Measurements from ENCODE around the gene KCNF1. TPM values are rescaled to one million over a fixed set of nuclear protein-coding genes. Genes with fewer than 3 reads are reported as not detected.
"Not testable (repeated sequence)": the region's sequence is repeated elsewhere in the genome, so short reads cannot be mapped to it uniquely, and the experiment has no call there.

The KCNF1 gene
- total RNA-seq, 1 donor from 2014 or later, result 0.20 TPM

DNA sequence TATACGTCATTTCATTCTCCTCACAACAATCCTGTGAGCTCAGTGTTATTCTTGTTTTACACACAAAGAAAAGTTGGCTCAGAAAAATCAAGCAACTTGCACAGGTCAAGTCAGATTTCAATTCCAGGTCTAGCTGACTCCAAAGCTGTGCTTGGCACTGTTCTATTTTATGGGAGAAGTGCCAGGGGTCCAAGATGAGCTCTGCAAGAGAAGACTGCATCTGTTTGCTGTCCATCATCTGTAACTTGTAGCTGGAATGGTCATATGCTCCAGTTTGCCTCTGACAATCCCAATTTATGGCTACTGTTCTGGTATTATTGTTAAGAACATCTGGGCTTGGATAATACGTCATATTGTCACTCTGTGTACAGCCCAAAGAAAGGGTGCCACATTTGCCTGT is 28.9 kb downstream of the KCNF1 start:
- no peak for DNase-seq (ENCODE audit: low read depth, low spot score)

DNA sequence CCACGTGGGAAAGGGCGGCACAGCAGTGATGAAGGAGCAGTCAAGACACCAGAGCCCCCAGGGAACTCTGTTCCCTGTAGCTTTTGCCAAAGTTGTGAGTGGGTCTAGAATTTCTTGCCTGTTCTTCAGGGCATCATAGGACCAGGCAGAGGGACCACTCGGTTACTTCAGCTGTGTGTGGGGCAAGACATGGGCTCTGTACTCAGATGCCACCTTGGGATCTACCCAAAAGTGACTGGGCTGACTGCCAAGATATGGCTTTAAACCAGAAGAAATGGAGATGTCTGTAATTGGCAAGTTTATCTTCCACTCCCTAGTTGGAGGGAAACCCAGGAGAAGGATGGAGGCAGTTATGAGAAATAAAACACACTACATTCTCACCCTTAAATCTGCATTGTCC is 29.6 kb downstream of the KCNF1 start:
- DNase-seq (ENCODE audit: low read depth, low spot score), result no peak

DNA sequence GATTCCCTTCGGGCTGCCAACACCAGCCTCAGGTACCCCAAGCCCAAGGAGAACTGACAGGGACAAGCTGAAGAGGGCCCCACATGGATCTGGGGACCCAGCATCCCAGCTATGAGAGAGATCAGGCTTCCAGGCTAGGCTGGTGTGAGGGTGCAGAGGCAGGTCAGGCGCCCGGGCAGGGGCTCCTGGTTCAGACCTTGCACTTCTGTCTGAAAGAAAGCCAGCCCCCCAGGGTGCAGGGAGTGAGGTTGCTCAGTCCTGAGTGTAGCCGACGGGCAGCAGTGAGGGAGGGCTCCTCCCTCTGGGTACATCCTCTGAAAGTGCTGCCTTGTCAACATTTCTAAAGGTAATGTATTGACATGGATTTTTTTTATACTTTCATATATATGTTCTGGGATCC is 33.1 kb downstream of the KCNF1 start:
- no peak for DNase-seq (ENCODE audit: low read depth, low spot score)

DNA sequence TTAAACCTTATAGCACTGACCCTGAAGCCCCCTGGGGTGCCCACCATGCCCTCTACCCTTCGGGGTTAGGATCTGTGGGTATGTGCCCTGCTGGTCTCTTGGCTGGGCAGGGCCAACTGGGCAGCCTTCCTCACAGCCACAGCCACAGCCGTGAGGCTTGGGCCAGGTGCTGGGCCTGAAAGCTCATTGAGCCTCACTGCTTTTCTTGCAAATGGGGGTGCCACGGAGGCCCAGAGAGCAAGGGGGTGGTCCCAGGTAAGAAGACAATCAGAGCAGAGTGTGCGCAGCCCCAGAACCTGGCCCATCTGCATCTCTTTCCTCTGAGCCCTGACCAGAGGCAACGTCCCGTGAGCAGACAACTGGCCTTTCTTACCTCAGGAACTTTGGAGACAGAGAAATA is 34.7 kb downstream of the KCNF1 start:
- no peak for DNase-seq (ENCODE audit: low read depth, low spot score)

DNA sequence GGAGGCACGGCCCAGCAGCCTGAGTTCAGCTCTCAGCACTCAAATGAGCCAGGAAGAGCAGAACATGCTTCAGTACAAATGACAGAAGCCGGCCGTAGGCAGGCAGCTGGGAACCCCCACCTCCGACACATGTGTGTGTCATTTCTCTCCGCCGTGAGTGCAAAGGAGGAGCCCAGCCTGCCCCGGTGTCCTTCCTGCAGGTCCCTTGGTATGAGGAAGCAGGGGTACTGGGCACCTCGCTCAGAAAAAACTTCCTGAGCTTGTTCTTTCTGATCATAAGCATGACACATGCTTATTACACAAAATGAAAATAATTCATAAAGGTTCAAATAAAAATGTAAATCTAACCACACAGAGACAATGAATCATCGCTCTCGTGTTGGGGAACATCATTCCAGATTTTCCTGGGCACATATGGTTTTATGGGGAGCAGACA is 35.3 kb downstream of the KCNF1 start:
- DNase-seq (ENCODE audit: low read depth, low spot score), result no peak

DNA sequence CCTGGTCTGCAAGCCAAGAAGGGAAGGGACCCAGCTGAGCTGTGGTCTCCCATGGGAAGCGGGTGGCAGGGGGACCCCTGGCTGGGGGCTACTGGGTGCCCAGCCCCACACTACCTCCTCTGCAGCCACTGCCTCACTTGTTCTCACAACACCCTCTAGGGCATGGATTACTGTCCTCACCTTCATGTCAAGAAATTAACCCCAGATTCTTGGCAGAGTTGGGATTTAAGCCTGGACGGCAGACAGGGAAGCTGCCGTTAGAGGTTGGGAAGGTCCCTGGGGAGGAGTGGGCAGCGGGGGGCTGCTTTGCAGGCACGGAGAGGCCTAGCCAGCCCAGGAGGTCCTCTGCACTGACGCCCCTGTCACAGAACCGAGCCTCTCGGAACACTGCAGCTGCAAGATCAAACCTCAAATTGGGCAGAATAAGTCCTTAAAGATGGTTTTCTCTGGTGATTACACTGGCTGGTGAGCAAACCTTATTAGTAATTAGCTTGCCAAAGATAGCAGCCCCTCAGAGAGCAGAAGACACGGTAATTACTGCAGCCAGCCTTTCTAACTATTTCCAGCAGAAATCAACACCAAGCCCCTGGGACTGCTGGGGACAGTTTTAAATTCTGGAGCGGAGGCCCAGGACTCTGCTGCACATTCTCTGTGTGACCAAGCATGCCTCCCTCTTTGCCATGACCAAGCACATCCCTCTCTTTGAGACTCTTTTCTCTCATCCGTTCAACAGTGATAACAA is 35.9 kb downstream of the KCNF1 start:
- DNase-seq (ENCODE audit: low read depth, low spot score), result no peak

DNA sequence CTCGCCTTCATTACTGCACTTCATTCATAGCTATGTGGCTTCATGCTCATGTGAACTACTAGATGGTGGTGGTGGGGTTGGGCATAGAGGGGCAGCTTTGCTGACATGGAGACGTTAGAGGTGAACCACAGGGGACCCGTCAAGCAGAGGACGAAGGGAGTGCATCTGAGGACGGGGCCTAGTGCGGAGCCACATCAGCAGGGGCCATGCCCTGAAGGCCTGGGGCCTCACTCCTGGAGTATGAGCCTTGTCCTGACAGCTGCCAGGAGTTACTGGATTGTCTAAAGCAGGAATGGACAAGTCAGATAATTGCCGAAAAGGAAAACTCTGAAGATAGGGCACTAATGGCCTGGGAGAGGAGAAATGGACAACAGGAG is 36.4 kb downstream of the KCNF1 start:
- no peak for DNase-seq (ENCODE audit: low read depth, low spot score)

DNA sequence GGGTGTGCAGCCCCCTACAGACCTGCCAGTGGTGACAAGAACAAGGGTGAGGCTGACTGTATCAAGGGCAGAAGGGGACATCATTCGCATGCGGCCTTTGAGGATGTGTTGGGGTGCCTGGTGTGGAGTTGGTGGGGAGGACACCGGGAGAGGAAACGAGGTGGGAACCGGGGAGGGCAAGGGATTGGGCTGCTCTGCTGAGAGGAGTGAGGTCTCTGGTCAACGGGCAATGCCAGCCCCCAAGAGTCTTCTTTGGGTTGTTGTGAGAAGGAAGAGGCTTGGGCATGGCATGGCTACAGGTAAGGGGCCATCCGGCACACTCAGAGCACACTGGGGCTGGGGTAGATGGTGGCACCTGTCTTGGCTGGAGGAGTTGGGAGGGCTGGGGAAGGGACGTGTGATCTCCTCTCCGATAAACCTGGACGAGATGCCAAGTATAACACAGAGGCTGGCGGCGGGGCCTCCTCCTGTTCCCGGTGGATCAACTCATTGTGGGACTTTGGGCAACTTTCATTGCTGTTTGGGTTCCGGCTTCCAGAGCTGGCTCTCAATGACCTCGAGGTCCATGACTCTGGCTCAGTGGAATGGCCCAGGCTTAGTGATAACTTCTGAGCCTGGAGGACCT is 37.0 kb downstream of the KCNF1 start:
- DNase-seq (ENCODE audit: low read depth, low spot score), result no peak

DNA sequence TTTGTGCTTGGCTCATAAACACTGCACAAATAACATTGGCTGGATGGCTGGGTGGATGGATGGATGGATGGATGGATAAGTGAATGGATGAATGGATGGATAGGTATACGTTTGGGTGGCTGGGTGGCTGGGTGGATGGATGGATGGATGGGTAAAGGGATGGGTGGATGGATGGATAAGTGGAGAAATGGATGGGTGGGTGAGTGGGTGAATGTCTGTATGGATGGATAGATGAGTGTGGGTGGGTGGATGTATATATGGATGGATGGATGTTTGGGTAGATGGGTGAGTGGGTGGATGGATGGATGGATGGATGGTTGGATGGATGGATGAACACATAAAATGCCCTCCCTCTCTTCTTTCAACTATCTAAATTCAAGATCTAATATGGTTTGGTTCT is 38.1 kb downstream of the KCNF1 start:
- DNase-seq (ENCODE audit: low read depth, low spot score), result no peak

DNA sequence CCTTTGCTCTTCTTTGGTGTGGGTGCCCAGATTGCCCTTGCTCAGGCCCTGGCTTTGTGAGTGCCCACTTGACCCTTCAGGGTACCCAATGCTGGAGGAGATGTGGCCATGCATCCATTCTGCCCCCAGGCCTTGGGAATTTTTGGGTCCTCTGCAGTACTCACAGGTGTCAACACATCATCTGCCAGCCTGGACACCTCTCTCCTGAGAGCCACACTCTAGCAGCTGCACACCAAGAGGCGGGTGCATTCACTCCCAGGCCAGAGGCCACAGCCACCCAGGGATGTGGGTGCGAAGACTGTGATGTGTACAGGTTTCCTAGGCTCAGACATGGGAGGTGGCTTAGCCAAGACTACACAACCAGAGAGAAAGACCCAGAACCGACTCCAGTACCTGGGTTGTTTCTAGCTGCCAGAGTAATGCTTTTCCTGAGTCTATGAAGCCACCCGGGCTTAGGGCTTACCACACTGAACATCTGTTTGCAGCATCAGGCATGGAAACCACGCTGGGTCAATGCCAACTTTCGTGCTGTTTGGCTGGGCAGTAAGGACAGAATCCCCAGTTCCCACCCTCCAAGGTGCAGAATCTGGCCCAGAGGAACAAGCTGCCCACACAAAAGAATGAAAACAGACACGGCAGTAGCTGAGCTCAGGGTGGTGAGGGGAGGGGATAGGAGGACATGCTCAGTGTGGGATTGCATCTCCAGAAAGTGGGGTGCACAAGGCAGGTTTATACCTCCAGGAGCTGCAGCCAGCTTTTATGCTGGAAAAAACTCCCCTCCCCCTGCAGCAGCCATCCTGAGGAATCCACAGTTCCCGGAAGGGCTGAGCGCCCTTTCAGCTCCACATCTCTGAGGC is 40.1 kb downstream of the KCNF1 start:
- no peak for DNase-seq (ENCODE audit: low read depth, low spot score)

DNA sequence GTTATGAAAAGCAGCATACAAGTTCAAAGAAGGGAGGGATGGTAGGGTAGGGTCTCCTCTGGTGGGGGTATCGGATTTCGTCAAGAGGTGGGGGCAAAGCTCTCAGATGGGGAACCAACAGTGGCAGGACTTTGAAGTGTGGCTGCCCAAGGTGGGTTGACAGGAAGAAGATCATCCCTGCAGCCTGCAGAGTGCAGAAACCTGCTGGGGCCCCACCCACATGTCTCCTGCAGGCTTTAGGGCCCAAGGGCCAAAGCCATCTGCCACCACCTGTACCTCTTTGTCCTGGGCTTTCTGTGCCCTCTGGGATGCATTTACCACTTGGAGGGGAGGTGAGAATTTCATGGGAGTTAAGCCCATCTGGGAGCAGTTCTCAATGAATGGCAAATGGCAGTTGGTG is 42.7 kb downstream of the KCNF1 start:
- DNase-seq (ENCODE audit: low read depth, low spot score), result no peak

DNA sequence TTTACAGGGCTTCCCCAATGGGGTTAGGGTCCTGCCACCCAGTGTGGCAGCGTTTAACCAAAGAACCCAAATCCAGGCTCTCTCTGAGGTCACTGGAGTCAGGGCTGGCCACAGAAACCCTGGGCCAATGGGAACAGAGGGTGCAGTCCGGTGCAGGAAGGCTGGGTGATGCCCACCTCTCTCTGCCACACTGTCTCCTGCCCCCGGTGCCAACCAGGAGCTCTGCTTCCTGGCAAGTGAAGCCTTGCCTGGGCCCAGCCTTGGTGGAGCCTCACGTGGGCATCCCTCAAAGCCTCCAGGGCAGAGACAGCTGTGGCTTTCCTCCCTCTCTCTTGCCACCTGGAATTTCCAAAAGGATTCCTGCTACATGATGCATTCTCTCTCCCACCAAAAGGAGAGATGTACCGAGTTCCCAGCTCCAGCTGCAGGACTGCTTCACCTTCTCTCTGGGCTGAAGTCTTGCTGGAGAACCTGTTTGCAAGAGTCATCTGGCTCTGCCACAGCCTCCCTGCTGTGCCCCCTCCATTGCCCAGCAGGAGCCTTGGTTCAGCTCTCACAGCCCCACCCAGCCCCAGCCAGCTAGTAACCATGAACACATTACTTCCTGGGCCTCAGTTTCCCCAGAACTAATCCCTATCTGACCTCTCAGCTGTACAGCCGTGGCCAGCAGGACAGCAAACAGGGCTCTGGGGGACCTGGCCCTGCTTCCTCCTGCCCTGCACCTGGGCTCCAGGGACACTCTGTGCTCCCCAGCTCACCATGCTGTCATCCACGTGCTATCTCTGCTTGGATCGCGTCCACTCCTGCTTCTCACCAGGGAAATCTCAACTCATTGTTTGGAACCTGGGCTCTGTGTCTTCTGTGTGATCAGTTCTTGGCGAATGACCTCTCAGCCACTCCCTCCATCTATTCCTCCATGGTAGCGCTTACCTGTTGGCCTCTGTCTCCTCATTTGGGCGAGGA is 43.4 kb downstream of the KCNF1 start:
- no peak for DNase-seq (ENCODE audit: low read depth, low spot score)

DNA sequence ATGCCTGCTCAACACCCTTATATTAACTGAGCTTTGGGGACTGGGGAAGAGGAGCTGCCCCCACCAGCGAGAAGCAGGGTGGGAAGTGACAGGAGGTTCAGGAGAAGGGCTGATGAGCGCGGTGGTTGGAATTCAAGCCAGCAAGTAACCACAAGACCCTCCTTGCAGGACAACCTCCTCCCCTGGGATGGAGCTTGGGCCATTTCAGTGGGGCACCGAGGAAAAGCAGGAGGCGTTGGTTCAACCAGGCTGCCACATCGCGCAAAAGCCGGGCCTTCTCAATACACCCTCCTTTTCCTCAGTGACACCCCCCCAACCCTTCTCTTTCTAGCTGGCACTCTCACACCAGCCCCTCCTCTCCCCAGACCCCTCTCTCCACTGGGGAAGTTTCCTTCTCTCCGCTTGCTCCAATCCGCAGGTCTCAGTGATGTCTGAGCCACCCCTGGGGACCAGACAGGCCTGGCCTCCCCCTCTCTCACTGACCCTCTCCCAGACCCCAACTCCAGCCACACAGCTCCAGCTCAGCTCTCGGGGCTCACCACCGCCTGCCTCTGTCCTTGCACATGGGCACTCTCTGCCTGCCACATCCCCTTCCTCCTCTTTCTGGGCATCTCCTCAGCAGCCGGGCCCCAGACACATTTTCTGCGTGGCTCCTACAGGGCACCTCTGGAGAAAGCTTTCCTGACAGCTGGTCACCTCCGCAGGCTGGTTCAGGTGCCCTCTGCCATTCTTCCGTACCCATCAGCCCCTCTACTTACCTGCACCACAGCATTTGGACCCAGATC is 44.5 kb downstream of the KCNF1 start:
- DNase-seq (ENCODE audit: low read depth, low spot score), result no peak

DNA sequence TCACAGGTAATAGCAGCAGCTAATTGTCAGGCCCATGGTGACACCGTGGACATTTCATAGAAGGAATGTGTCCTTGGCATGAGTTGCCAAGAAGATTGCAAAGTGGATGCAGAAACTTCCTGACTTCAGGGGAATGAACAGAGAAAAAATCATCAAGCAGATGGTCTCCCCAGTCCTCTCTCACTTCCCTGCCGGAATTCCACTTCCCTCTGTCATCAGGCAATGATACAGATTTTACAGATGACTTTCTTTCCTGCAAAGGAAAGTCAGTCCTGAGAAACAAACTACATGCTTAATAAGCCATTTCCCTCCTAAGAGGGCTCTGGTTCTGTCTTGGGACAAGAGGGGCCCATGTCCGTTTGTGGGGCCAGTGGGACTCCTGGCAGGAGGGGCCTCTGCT is 45.7 kb downstream of the KCNF1 start:
- no peak for DNase-seq (ENCODE audit: low read depth, low spot score)

DNA sequence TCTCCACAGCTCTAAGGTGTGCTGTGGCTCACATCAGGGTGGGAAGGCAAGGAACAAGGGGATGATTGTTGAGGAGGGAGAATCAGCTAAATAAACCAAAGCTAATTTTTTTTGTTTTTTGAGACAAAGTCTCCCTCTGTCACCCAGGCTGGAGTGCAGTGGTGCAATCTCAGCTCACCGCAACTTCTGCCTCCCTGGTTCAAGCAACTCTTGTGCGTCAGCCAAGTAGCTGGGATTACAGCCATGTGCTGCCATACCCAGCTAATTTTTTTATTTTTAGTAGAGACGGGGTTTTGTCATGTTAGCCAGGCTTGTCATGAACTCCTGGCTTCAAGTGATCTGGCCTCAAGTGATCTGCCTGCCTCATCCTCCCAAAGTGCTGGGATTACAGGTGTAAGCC is 46.7 kb downstream of the KCNF1 start:
- DNase-seq (ENCODE audit: low read depth, low spot score), result not testable (repeated sequence)

DNA sequence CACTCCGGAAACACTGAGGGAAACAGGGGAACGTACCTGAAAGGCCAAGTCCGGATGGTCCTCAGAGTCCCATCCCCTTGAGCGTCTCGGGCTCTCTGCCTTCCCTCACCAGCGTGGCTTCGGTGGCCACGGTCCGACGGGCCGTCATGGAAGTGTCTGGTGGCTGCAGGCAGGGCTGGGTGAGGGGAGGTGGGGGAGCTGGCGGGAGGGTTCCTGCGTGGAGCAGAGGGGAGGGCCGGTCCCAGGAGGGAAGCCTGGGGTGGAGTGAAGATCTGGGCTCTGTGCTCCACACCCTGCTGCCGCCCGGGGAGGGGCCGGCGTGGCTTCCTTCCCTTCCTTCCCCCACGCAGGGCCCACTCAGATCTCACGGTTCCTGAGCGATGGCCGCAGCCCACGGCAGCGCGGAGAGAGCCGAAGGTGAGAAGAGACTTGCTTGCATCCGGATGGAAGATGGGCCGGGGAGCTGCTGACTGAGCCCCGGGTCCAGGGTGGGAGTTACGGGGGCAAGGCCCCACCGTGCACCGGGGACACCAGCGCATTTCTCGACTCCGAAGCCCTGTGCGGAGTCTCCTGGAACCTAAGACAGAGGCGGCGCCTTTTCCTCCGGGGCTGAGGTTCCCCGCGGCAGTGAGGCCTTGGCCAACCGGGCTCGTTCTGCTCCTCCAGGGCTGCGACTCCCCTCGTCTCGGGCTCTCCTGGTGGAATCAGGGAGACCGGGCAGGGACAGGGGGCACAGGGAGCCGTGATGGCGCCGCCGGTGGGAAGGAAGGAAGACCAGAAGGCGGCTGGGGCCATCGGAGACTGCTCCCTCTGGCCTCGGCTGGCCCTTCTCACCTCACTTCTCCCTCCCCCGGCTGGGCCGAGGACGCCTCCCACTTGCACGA is 49.1 kb downstream of the KCNF1 start:
- no peak for DNase-seq (ENCODE audit: low read depth, low spot score)

DNA sequence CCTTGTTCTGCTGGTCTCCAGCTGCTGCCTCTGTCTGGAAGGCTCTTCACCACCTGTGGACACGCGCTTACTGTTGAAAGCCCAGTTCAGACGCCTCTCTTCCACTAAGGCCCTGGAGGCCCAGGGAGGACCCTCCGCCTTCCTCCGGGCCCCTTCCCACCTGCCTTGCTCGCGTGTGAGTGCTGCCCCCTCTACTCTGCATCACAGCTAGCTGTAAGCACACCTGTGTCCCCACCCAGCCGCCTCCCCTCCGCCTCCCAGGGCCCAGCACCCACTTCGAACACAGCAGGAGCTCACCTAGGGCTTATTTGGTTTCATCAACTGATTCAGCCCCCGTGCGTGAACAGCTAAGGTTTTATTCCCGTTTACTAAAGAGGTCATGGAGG is 49.7 kb downstream of the KCNF1 start:
- DNase-seq (ENCODE audit: low read depth, low spot score), result no peak

DNA sequence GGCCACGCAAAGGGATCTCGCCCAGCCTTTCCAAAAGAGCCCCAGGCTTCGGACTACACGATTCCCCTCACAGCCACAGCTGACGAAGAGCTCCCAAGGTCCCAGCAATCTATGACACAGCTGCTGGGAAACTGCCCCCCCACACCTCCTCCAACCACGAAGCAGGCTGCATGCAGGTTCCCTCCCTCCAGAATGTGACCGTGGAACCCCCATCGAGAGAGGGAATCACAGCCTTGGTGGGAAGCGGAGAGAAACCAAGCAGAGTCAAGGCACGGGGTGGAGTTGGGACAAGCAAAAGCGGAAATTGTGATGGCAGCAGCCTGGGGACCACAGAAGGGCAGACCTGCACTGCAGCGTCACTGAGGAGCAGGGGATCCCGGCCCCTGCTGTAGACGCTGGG is 50.3 kb downstream of the KCNF1 start:
- DNase-seq (ENCODE audit: low read depth, low spot score), result no peak

DNA sequence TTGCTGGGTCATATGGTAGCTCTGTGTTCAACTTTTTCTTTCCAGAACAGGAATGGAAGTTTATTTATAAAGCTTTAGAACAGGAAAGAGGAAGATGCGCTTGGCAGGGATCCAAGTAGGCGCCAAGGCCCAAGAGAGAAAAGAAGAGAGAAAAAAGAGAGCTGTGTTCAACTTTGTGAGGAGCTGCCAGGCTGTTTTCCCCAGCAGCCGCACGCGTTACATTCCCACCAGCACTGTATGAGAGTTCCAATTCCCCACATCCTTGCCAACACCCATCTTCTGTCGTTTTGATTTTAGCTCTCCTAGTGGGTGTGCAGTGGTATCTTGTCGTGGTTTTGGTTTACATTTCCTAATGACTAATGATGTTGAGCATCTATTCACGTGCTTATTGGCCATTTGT is 51.4 kb downstream of the KCNF1 start:
- DNase-seq (ENCODE audit: low read depth, low spot score), result no peak

Data from pulmonary artery endothelial cell (primary cell).